ENCODE results near the gene TBC1D22A.

GRCh38 chr22:46915950-46916730 is 153.7 kb downstream of the TBC1D22A start:
- no peak for TF ChIP-seq CREB5 (CRISPR knock-in tag; IDR thresholded peaks at IDR 0.05; ENCODE audit: low read depth)
- no peak for TF ChIP-seq GLIS3 (CRISPR knock-in tag; IDR thresholded peaks at IDR 0.05)
- no peak for TF ChIP-seq RARB (CRISPR knock-in tag; IDR thresholded peaks at IDR 0.05)
- TF ChIP-seq PATZ1 (CRISPR knock-in tag; IDR thresholded peaks at IDR 0.05; ENCODE audit: borderline replicate concordance) = no peak
- no peak for TF ChIP-seq TSHZ2 (CRISPR knock-in tag; IDR thresholded peaks at IDR 0.05)
- no peak for TF ChIP-seq PPARA (CRISPR knock-in tag; IDR thresholded peaks at IDR 0.05; ENCODE audit: borderline replicate concordance)
- no peak for TF ChIP-seq ZC3H10 (CRISPR knock-in tag; IDR thresholded peaks at IDR 0.05)
